Lung (tissue), 12 donors: ENCODE measurements around the gene DUSP14. TPM values are rescaled to one million over a fixed set of nuclear protein-coding genes. Genes with fewer than 3 reads are reported as not detected.

ENCODE experiments used
- ATAC-seq: fragments of 200-7000 bp; cut with Tn5 transposase; one replicate; pipeline ENCODE4 v1.9.1; 2020; ENCODE audit warnings: moderate number of reproducible peaks; ENCODE audit not compliant: insufficient read depth, low FRiP score
- DNase-seq, 3 donors: peaks; one replicate each; pipeline ENCODE4 v3.0.0-alpha.2; 2013 to 2017
- H3K27ac ChIP-seq, 2 donors: one replicate each; pipeline ENCODE4 v1.5.1; 2013; ENCODE audit warnings: mild to moderate bottlenecking in 2 of 2, moderate library complexity in 2 of 2, control low read depth in 1 of 2, inconsistent platforms in 1 of 2, low read depth in 1 of 2, low read length in 1 of 2
- H3K27me3 ChIP-seq, 3 donors: one replicate each; pipeline ENCODE4 v1.5.1; 2013; ENCODE audit warnings: low read length in 2 of 3; ENCODE audit not compliant: control insufficient read depth in 3 of 3, insufficient read depth in 3 of 3
- H3K36me3 ChIP-seq, 4 donors: one replicate each; pipeline ENCODE4 v1.5.1; 2013; ENCODE audit warnings: low read length in 4 of 4, mild to moderate bottlenecking in 1 of 4, moderate library complexity in 1 of 4; ENCODE audit not compliant: control insufficient read depth in 4 of 4, insufficient read depth in 4 of 4
- H3K4me1 ChIP-seq, 5 donors: one replicate each; pipeline ENCODE4 v1.5.1; 2013; ENCODE audit warnings: low read length in 5 of 5, mild to moderate bottlenecking in 2 of 5, moderate library complexity in 1 of 5; ENCODE audit not compliant: control insufficient read depth in 5 of 5, insufficient read depth in 5 of 5
- H3K4me3 ChIP-seq: one replicate; pipeline ENCODE4 v1.5.1; 2013; ENCODE audit warnings: mild to moderate bottlenecking, control low read depth, moderate library complexity
- H3K9ac ChIP-seq, 2 donors: one replicate each; pipeline ENCODE4 v1.5.1; 2013; ENCODE audit warnings: low read length in 2 of 2, control low read depth in 1 of 2; ENCODE audit not compliant: insufficient read depth in 1 of 2
- H3K9me3 ChIP-seq, 4 donors: one replicate each; pipeline ENCODE4 v1.5.1; 2013; ENCODE audit warnings: low read length in 3 of 4, mild to moderate bottlenecking in 1 of 4, moderate library complexity in 1 of 4; ENCODE audit not compliant: control insufficient read depth in 4 of 4, insufficient read depth in 3 of 4
- CTCF ChIP-seq: IDR thresholded peaks from 2 replicates; pipeline ENCODE4 v1.5.1; 2012; ENCODE audit warnings: mild to moderate bottlenecking; ENCODE audit errors: control extremely low read depth, extremely low read depth
- WGBS, 2 donors: extraction: QIAGEN DNeasy Blood & Tissue Kit; methylation state at CpG; one replicate each; pipeline ENCODE4 v1.1.7; 2013; 5-methylcytosine and 5-hydroxymethylcytosine counted together
- polyA plus RNA-seq, 2 donors: library from polyadenylated mRNA; stranded (reverse); fragments of 200-250 nt; gene quantifications; one replicate each; pipeline ENCODE4 v1.2.1, GENCODE V29; 2013
- total RNA-seq, 2 donors: library from RNA; depleted of rRNA in 1 of 2; stranded (reverse); fragments of >200 nt in 1 of 2; gene quantifications; one replicate each; pipeline ENCODE4 v1.2.1, GENCODE V29; 2014 to 2021
- donor health status: control.
- donor health status: control.
- donor health status: Bipolar disorder and iron deficiency.
- donor health status: healthy.
- donor health status: DM: yes; HTN: yes; CAD: no.

The DUSP14 gene
- total and polyA plus RNA-seq, 4 donors: 7.4 to 15.7 (median 10.4) TPM

- Histone ChIP-seq H3K4me1 (peaks cover 0 to 3% (median 0%) of the 10 kb centered on the region in 5 donors), H3K9me3 (no peaks in the 10 kb centered on the region), H3K9ac (no peak overlapping the region), H3K4me3 (no peak overlapping the region), H3K36me3 (peaks cover 27 to 47% (median 38%) of the 10 kb centered on the region in 4 donors), H3K27ac (no peak overlapping the region), H3K27me3 (no peaks in the 10 kb centered on the region)
- ATAC-seq: no peak
- TF ChIP-seq CTCF: no peak
- DNase-seq: peak in 2 of 3 donors; percentile 62 to 74
- 81 to 83% methylated on average over 3 of the region's 3 CpGs for WGBS, 2 donors
These were observed 43.1 kb downstream of the DUSP14 start for GRCh38 chr17:37532756-37533155.

GRCh38 chr17:37535906-37536305, 46.2 kb downstream of the DUSP14 start:
- Histone ChIP-seq H3K9me3 (no peaks in the 10 kb centered on the region), H3K9ac (no peak overlapping the region), H3K4me3 (no peak overlapping the region), H3K4me1 (peaks cover 0 to 3% (median 0%) of the 10 kb centered on the region in 5 donors), H3K27me3 (no peaks in the 10 kb centered on the region), H3K36me3 (peaks cover 34 to 53% (median 43%) of the 10 kb centered on the region in 4 donors), H3K27ac (no peak overlapping the region)
- 96 to 98% methylated on average over 5 of the region's 5 CpGs for WGBS, 2 donors
- ATAC-seq (no peak), DNase-seq (no peak)
- no peak for TF ChIP-seq CTCF

DNA sequence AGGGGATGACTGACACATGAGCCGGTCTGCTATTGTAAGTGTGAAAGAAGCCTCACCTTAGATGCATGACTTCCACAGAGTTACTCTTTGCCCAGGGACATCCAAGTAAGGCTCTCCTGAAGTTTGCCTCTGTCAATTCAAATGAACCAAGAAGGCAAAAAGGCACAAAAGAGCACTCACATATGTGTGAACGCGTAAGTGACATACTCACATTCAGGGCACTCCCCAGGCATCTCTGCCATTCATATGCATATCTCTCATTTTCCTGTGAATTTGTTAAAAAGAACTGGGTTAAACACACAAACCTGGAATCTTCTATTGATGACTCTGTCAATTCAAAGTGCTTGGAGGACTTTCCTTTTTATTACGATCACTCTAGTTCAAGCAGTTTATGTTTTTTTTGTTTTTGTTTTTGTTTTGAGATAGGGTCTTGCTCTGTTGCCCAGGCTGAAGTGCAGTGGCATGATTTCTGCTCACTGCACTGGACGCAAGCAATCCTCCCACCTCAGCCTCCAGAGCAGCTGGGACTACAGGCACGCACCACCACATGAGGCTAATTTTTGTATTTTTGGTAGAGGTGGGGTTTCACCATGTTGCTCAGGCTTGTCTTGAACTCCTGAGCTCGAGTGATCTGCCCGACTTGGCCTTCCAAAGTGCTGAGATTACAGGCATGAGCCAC, 49.4 kb downstream of the DUSP14 start:
- WGBS, 2 donors: 96 to 99% methylated on average over 8 of the region's 8 CpGs

More for the DNA sequence above, 49.4 kb downstream of the DUSP14 start:
- Histone ChIP-seq H3K9me3 (no peaks in the 10 kb centered on the region), H3K4me3 (no peak overlapping the region), H3K27me3 (no peaks in the 10 kb centered on the region), H3K4me1 (no peaks in the 10 kb centered on the region), H3K9ac (no peak overlapping the region), H3K27ac (no peak overlapping the region), H3K36me3 (peaks cover 45 to 65% (median 49%) of the 10 kb centered on the region in 4 donors)
- ATAC-seq: no peak
- DNase-seq: no peak
- TF ChIP-seq CTCF: no peak
